CD4-positive, alpha-beta T cell treated with Interleukin-4 for 4 hours (primary cell): ENCODE data around the gene TMCC2.

ENCODE experiments used
- DNase-seq: peaks from one replicate; pipeline ENCODE4 v3.0.0-alpha.2; 2020

The TMCC2 gene

GRCh38 chr1:205306929-205307566, 79.3 kb downstream of the TMCC2 start:
- no peak for DNase-seq

GRCh38 chr1:205309741-205310140, 82.0 kb downstream of the TMCC2 start:
- DNase-seq, result no peak

- no peak for DNase-seq
Measured at GRCh38 chr1:205310976-205311704, 83.4 kb downstream of the TMCC2 start.

GRCh38 chr1:205312866-205313562, 85.3 kb downstream of the TMCC2 start:
- DNase-seq, result no peak

- DNase-seq, result peak; percentile 36
Measured at GRCh38 chr1:205313563-205314308, 86.0 kb downstream of the TMCC2 start.

GRCh38 chr1:205315008-205315618, 87.4 kb downstream of the TMCC2 start:
- peak; percentile 15 for DNase-seq

GRCh38 chr1:205316161-205316566, 88.4 kb downstream of the TMCC2 start:
- no peak for DNase-seq

- no peak for DNase-seq
Measured at GRCh38 chr1:205317311-205317917, 89.7 kb downstream of the TMCC2 start.

GRCh38 chr1:205318231-205318991, 90.7 kb downstream of the TMCC2 start:
- DNase-seq, result no peak

- DNase-seq, result peak; percentile 34
Measured at GRCh38 chr1:205319081-205320018, 91.6 kb downstream of the TMCC2 start.

GRCh38 chr1:205321162-205321958, 93.6 kb downstream of the TMCC2 start, which contains the start of gene NUAK2:
NUAK2 (minus strand) TSS chr1:205321745; CDS start chr1:205321628, 117 bp downstream.
- peak; percentile 78 for DNase-seq

- no peak for DNase-seq
Measured at GRCh38 chr1:205321959-205322283, 94.2 kb downstream of the TMCC2 start.
